Gastroesophageal sphincter (tissue), 3 donors: ENCODE measurements around the gene WDR86.

ENCODE experiments used
- CTCF ChIP-seq, 4 experiments: fragments of 200-600 bp in 2 of 4; fragments of 450-650 bp in 2 of 4; sonication (generic) in 1 of 4; IDR thresholded peaks; one replicate each; pipeline ENCODE4 v1.5.1; 2017 to 2019; ENCODE audit warnings: antibody characterized with exemption in 4 of 4, mild to moderate bottlenecking in 2 of 4, moderate library complexity in 2 of 4
- POLR2A ChIP-seq, 2 donors: fragments of 450-650 bp; IDR thresholded peaks; one replicate each; pipeline ENCODE4 v1.6.1; 2017; ENCODE audit warnings: antibody characterized with exemption in 2 of 2, mild to moderate bottlenecking in 2 of 2, moderate library complexity in 1 of 2

- TF ChIP-seq CTCF (IDR thresholded peaks at IDR 0.05) (no peak), POLR2A (IDR thresholded peaks at IDR 0.05) (no peak)
These were observed 19.9 kb downstream of the WDR86 start for GRCh38 chr7:151389768-151390597.
